ENCODE data around the gene MYO1F.
"Not testable (repeated sequence)": the region's sequence is repeated elsewhere in the genome, so short reads cannot be mapped to it uniquely, and the experiment has no call there.

Gene MYO1F

DNA sequence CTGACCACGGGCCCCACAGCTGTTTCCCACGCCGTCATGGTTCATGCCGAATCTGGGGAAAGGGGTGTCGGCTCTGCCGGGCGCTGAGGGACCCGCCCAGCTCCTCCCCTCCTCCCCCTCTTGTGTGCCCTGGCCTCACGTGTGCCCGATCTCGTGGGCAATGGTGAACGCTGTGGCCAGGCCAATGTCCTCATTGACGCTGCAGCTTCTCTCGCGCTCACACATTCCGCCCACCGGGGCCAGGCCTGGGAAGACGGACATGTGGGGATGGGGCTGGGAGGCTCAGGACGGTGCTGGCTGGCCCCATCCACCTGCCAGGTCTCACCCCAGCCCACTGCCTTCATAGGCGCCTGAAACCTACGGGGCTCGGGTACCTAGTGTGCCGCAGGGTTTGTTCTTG, 18.9 kb upstream of the MYO1F start:
- DNase-seq = no peak

DNA sequence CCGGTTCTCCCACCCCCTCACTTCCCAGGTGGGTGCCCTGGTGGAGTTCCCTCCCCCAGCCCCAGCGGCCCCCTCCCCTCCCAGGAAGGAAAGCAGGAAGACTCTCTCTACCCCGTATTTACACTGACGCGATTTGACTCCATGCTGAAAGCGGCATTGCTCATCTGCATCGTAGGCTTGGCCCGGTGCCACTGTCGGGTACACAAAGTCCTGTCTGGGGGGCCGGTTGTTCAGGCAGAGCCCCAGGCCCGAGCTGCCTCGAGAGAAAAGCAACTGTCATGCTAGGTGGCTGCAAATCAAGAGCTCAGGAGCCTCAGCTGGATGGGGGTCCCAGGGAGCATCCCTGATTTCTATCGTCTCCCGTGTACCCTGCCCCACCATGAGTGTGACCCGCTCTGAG, 18.4 kb upstream of the MYO1F start:
- DNase-seq = no peak

DNA sequence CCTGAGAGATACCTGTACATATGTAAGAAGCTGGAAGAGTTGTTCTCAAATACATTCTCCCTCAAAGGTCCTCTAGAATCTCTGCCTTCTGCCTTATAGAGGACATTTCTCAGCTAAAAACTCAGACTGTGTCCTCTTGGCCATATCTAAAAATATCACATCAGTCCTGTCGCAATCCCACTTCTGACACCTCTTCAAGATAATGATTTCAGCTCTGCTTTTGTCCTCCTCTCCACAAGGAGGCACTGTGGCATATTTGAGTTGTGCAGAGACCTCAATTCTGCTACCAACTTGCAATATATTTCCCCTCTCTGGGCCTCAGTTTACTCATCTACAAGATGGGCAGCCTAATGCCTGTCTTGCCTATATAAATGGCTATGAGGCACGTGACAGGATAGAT, 16.7 kb upstream of the MYO1F start:
- DNase-seq = no peak

DNA sequence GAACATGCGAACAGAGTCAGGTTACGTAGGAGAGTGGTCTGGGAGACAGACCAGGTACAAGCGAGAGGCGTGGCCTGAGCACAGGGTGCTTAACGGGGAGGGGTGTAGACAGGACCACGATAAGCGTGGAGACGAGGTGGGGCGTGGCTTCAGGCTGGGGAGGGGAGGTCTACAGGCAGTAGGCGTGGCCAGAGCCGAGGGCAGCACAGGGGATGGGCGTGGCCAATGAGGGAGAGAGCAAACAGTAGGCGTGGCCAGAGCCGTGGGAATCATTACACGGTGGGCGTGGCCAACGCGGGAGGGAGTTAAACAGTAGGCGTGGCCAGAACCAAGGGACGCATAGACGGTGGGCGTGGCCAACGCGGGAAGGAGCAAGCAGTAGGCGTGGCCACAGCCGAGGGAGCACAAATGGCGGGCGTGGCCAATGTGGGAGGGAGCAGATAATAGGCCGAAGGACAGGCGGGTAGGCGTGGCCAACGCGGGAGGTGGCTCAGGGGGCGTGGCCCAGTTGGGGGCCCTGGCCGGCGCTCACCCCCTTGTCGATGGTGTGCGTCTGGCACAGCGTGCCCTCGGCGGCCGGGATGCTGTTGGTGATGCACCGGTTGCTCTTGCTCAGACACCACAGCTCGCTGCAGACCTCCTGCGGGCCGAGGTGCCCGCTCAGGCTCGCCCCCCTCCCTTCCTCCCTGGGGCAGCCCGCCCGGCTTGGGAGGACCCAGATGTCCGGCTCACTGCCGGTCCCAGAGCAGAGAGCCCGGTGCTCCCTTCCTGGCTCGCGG, 15.2 kb upstream of the MYO1F start:
- no peak for DNase-seq

DNA sequence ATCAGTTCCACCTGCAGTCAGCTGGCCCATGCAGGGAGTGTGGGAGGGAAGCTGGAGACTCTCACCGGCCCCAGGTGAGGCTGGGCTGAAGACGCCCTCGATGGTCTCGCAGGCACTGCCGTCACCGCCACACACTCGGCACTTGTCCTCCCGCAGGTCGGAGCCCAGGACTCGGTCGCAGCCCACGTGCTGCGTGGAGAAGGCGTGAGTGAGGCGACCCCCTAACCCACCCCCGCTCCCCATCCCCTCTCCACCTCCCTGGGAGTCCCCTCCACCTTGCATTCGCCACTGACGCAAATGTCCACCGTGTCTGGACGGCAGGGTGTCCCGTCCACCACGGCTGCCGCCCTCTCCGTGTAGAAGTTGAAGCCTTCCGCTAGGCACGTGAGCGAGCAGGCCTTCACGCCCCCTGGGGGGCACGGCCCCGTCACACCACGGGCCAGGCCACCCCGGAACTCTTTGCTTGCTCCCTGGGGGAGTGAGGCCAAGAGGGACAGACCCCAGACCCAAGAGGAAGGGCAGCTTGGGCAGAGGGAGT, 12.0 kb upstream of the MYO1F start:
- no peak for DNase-seq

DNA sequence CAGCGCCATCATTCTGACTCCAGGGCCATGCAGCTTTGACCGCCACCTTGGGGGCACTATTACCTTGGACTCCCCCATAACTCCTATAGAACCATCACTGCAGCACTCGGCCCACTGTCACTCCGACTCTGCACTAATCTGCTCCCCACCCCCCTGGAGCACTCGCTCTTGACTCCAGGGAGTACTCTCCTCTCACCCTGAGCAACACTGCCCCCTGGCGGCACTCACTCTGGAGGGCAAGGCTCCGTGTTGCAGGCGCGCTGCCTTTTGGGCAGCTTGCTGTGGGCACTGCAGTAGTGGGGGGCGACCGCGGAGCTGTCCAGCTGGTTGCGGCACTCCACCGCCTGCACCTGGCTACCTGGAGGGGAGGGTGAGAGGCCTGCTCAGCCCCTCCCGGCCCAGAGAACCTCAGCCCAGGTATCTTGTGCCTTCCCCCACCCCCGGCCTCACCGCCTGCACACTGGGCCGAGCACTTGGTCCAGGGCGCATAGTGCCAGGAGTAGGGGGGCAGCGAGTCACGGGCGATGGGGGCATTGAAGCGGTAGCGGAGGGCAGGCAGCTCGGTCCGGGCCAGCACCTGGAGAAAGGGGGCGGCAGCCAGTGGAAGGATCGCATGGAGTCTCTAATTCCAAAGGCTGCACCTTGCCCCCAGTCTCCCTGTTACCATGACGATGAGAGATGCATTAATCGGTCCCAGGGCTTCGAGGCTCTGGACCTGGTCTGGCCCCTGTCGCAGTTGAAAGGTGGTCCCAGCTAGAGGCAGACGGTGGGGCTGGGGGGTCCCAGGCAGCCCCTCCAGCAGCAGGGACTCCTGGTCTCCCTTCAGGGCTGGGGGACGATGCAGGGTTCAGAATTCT, 8.9 kb upstream of the MYO1F start:
- peak; percentile 91 for DNase-seq

DNA sequence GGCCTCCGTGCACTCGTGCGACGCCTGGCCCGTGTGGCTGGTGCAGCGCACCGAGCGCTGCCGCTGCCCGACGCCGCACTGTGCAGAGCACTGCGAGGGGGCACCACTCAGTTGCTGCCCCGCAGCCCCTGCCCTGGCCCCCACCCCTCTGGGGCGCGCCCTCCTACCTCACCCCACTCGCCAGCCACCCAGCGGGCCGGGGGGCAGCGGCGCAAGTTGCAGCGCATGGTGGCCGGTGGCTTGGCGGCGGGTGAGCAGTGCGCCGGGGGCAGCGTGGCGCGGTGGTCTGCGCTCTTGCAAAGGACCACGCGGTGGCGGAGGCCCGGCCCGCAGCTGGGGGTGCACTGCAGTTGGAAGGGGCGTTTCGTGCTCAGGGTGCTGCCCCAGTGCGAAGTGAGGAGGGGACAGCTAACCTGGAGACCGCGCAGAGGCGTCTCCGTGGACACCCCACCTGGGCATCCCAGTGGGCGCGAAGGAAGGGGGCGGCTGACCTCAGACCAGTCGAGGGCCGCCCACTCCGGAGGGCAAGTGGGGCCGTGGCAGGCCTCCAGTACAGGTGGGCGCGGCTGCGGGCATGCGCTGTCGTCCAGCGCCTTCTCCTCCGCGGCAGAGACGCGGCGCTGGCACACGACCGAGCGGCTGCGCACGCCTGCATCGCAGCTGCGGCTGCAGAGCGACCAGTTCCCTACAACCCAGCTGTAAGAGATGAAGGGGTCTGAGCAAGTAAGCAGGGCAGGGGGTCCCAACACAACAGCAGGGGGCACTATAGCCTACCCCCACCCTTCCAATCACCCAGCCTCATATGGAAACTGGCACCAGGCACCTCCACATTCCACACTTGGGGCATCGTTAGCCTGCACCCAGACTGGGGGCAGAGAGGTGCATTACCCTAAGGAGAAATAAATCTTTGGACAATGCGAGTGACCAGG, 8.0 kb upstream of the MYO1F start:
- peak; percentile 53 for DNase-seq

DNA sequence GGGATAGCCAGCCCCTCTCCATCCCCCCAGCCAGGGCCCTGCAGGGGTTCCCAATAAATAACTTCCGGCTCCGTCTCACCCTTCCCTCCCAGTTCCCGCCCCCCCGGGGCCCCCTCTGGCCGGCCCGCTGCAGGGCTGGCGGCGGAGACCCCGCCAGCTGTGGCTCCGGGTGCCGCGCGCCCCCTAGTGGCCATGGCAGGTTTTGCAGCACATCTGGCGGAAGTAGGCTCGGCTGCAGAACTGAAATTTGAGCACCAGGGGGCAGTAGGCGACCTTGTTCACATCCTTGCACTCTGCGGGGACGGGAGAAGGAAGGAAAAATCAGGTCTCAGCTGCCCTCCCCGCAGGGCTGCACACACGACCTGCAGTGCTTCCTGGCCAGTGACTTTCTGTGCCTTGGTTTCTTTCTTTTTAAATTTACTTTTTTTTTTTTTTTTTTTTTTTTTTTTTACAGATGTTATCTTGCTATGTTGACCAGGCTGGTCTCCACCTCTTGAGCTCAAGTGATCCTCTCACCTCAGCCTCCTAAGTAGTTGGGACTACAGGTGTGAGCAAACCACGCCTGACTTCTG, 3.6 kb upstream of the MYO1F start:
- DNase-seq = peak; percentile 65

DNA sequence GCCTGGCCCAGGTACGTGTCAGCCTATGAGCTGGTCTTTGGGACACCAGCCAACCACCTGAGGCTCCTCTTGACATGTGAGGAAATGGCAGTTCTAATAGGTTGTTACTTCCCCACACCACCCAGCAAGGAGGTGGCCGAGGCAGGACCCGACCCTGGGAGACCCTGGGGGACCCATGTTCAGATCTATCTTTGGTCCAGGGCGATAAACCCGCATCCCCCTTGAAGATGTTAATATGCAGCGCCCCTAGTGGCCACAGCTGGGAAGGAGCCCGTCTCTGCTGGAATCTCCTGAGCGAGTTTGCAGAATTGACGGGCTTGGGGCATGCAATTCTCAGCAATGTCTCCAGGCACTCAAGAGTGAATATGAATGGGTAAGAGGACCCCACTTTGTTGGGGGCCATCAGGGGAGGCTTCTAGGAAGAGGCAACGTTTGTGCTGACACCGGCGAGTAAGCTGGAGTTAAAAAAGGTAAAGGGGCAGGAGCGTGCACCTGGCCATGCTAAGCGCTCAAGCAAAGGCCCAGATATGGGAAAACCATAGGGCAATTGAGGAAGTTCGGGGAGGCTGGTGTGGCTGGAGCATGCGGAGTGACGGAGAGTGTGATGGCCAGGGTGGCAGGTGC, 1.5 kb upstream of the MYO1F start:
- peak; percentile 59 for DNase-seq

DNA sequence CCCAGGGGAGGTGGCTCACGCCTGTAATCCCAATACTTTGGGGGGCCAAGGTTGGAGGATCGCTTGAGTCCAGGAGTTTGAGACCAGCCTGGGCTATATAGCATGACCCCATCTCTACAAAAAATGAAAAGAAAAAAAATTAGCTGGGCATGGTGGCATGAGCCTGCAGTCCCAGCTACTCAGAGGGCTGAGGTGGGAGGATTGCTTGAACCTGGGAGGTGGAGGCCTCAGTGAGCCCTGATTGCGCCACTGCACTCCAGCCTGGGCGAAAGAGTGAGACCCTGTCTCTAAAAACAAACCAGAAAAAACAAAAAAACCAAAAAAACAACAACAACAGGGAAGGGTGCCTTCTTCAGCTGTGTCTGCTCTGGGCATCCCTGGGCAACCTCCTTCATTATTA, 499 bp upstream of the MYO1F start:
- DNase-seq = no peak

DNA sequence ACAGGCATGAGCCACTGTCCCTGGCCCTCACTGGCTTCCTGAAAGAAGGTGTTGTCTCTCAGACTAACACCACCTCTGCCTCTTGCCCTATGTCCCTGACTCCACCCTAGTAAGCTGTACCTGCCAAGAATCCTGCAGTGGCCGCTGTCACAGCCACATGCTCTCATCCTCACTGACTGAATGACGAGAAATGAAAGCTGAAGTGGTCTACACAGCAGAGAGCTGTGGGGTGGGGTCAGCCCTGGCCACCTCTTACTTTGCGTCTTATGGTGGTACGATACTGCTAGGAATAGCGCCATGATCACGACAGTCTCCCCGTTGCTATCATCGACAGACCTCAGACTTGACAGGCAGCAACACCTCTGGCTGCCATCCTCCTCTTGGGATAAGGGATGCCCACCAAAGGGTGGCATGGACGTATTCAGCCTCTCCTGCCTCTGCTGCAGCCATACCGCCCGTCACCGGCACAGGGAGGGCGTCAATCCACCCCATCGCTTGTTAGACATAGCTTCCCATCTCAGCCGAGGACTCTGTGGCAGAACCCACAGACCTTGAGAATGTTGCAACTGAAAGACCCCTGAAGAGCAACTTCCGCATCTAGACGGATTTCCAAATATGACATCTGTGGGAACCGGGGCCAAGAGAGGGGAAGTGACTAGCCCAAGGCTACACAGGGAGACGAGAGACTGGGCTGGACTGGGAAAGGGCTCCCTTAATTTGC, 809 bp downstream of the MYO1F start:
- no peak for DNase-seq

DNA sequence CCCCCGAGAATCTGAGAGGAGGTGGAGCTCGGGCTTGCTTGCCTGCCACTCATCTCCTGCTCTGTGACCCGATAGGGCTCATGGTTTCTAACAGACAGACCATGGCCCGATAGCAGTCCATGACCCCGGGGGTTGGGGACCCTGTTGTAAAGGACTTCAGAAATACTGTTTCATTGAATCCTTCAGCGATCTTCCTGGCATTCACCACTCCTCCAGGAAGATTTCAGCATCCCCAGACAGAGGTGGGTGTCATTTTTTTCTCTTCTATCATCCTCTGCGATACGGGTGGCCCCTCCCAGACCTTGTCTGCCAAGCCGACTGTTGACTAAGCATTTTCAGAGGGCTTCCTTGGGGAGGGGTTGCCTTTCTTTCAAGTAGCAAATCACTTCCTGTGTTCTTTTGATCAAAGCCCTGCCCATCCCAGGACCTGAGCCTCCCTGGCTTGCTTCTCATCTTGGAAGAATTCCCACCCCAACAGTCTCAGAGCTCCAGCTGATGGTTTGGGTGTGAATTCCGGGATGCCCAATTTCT, 1.7 kb downstream of the MYO1F start:
- DNase-seq = no peak

DNA sequence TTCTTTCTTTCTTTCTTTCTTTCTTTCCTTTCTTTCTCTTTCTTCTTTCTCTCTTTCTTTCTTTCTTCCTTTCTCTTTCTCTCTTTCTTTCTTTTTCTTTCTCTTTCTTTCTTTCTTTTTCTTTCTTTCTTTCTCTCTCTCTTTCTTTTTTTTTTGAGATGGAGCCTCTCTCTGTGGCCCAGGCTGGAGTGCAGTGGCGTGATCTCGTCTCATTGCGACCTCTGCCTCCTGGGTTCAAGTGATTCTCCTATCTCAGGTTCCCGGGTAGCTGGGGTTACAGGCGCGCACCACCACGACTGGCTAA, 2.7 kb downstream of the MYO1F start:
- DNase-seq = not testable (repeated sequence)

DNA sequence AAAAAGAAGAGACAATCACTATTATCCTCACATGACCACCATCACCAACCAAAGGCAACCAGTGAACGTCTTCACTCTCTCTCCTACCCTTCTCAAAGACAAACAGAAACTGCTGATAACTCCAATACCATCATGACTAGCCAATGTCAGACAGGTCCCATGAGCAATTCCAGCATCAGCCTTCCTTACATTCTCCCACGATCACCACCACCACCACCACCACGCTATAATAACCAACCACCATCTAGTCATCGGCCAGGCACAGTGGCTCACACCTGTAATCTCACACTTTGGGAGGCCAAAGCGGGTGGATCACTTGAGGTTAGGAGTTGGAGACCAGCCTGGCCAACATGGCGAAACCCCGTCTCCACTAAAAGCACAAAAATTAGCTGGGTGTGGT, 3.9 kb downstream of the MYO1F start:
- DNase-seq = no peak

DNA sequence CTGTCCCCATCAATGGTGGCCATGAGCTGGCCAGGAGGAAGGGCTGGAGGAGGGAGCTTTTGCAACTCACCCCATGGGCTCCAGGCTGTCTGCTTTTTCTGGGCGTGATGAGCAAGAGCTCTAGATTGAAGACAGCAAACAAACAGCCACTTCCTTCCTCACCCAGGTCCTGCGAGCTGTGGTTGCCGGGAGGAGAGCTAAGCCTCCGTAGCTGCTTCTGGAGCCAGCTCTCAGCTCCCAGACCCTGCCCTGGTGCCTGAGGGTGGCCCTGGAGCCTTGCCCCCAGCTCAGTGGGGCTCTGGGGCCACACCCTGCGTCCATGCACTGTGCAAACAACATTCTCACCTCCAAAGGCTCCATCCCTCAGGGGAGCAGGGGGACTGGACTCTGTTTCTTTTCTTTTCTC, 6.2 kb downstream of the MYO1F start:
- DNase-seq = no peak

DNA sequence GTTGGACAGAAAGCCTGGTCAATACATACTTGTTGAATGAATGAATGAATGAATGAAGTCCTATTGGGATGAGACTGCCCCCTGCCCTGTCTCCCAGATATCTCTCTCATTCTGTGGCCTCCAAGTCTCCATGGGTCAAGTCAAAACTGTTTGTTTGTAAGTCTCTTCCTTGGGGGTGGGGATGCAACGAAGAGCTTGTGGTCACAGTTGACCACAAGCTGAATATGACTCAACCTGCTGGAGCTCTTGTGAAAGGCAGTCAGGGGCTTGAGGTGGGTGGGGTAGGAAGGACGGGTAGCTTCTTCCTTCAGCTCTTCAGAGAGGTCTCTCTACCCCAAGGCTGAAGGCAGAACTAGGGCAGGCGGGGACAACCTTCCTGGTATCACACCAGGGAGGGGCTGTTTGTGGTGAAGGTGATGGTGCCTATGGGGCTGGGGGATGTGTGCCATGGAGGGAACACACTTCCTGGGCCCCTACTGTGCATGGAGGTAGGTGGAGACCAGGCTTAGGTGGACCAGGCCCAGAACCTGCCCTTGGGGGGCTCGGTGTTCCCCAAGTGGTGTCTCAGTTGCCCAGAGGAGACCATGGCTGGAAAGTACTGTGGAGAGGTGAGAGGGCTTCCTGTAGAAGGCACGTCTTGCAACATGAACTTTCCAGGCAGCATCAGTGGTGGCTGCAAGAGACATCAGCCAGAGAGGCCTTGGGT, 8.0 kb downstream of the MYO1F start:
- no peak for DNase-seq

DNA sequence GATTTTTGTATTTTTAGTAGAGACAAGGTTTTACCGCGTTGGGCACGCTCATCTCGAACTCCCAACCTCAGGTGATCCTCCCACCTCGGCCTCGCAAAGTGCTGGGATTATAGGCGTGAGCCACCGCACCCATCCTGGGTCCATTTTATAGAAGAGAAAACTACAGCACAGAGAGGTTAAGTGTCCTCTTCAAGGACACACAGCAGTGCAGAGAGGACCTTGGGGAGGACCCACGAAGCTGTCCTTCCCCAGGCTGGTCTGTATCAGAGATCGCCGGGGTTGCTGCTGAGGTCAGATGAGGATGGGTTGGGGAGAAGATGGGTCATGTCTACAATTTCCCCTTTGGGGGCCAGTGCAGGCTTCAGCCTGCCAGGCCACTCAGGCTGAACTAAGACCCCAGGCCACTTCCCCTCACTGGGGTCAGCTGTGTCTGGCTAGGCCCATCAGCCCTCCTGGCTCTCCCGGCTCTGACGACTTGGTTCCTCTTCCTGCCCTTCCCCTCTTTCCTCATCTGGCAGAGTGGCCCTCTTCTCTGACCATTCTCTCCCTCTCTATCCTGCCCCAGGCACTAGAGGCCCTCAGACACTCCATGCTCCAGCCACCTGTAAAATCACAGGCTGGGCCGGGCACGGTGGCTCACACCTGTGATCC, 9.6 kb downstream of the MYO1F start:
- DNase-seq = no peak

DNA sequence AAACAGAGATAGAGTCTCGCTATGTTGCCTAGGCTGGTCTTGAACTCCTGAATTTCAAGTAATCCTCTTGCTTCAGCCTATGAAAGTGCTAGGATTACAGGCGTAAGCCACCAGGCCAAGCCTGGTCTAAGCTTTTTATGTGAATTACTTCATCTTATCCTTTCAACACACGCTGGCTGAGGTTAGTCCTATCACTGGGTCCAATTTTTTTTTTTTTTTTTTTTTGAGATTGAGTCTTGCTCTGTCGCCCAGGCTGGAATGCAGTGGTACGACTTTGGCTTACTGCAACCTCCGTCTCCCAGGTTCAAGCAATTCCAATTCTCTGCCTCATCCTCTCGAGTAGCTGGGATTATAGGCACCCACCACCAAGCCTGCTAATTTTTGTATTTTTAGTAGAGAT, 10.4 kb downstream of the MYO1F start:
- DNase-seq = no peak

DNA sequence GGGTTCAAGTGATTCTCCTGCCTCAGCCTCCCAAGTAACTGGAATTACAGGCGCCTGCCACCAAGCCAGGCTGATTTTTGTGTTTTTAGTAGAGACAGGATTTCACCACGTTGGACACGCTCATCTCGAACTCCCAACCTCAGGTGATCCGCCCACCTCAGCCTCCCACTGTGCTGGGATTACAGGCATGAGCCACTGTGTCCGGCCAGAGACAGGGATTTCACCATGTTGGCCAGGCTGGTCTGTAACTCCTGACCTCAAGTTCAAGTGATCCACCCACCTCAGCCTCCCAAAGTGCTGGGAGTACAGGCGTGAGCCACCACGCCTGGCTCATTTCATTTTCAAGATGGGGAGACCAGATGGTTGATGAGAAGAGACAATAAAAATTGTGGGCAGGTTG, 12.4 kb downstream of the MYO1F start:
- not testable (repeated sequence) for DNase-seq
